Activated naive CD8-positive, alpha-beta T cell treated with anti-CD3 and anti-CD28 coated beads, Interleukin-2, amount 10 ng/mL, durations not matched to agents 7 days and 5 days (primary cell): ENCODE results near the gene NCR3LG1. TPM values are rescaled to one million over a fixed set of nuclear protein-coding genes. Genes with fewer than 3 reads are reported as not detected.

ENCODE experiments used
- ATAC-seq: fragments of 150-1000 bp; cut with Tn5 transposase; one replicate; pipeline ENCODE4 v1.10.0; 2021; ENCODE audit warnings: low read depth, moderate library complexity
- POLR2A ChIA-PET: fragments of 350-600 bp; sonication (Branson Sonifier 250); formaldehyde crosslinking; loops from one replicate; lab custom pipeline; 2021; ENCODE audit warnings: antibody characterized with exemption; lab: Charles Lee
- DNase-seq: peaks from one replicate; pipeline ENCODE4 v3.0.0; 2021
- H3K27ac Mint-ChIP-seq: one replicate; pipeline ENCODE4 v1.8.0; 2022; ENCODE audit warnings: mild to moderate bottlenecking, mixed read lengths
- H3K27me3 Mint-ChIP-seq: one replicate; pipeline ENCODE4 v1.8.0; 2022; ENCODE audit warnings: mild to moderate bottlenecking, moderate library complexity, mixed read lengths
- H3K36me3 Mint-ChIP-seq: one replicate; pipeline ENCODE4 v1.8.0; 2021; ENCODE audit warnings: mild to moderate bottlenecking, mixed read lengths
- H3K4me1 Mint-ChIP-seq: one replicate; pipeline ENCODE4 v1.8.0; 2021; ENCODE audit warnings: mixed read lengths
- H3K4me3 Mint-ChIP-seq: one replicate; pipeline ENCODE4 v1.8.0; 2022; ENCODE audit warnings: mild to moderate bottlenecking, moderate library complexity, mixed read lengths
- H3K9me3 Mint-ChIP-seq: one replicate; pipeline ENCODE4 v1.8.0; 2021; ENCODE audit warnings: mixed read lengths
- total RNA-seq, 2 experiments: library from RNA; stranded (reverse); gene quantifications; one replicate each; pipeline ENCODE4 v1.2.3, GENCODE V29; 2021

Gene NCR3LG1
- total RNA-seq, 2 experiments from 2014 or later = 2.7 to 2.9 TPM

GRCh38 chr11:17379383-17380180, 28.0 kb downstream of the NCR3LG1 start:
- no peak for DNase-seq
- no peak for ATAC-seq
- no peak overlapping the region for H3K27ac Mint-ChIP-seq
- H3K4me3 Mint-ChIP-seq = no peak overlapping the region
- H3K4me1 Mint-ChIP-seq = peaks cover 2% of the 10 kb centered on the region
- H3K9me3 Mint-ChIP-seq = peaks cover 4% of the 10 kb centered on the region
- POLR2A ChIA-PET = no interaction called here
- H3K36me3 Mint-ChIP-seq = peaks cover 9% of the 10 kb centered on the region
- H3K27me3 Mint-ChIP-seq = peaks cover 1% of the 10 kb centered on the region

GRCh38 chr11:17381156-17381555, 29.6 kb downstream of the NCR3LG1 start:
- no peak overlapping the region for H3K4me3 Mint-ChIP-seq
- DNase-seq = no peak
- no peak overlapping the region for H3K27ac Mint-ChIP-seq
- POLR2A ChIA-PET = no interaction called here
- peaks cover 9% of the 10 kb centered on the region for H3K36me3 Mint-ChIP-seq
- no peak for ATAC-seq
- peaks cover 4% of the 10 kb centered on the region for H3K27me3 Mint-ChIP-seq
- peaks cover 4% of the 10 kb centered on the region for H3K9me3 Mint-ChIP-seq
- peaks cover 4% of the 10 kb centered on the region for H3K4me1 Mint-ChIP-seq

GRCh38 chr11:17382046-17382728, 30.6 kb downstream of the NCR3LG1 start:
- no peak overlapping the region for H3K27ac Mint-ChIP-seq
- H3K4me1 Mint-ChIP-seq = peaks cover 4% of the 10 kb centered on the region
- DNase-seq (no peak), ATAC-seq (no peak)
- H3K27me3 Mint-ChIP-seq = peaks cover 6% of the 10 kb centered on the region
- peaks cover 4% of the 10 kb centered on the region for H3K9me3 Mint-ChIP-seq
- peaks cover 4% of the 10 kb centered on the region for H3K36me3 Mint-ChIP-seq
- H3K4me3 Mint-ChIP-seq = no peak overlapping the region
- POLR2A ChIA-PET = no interaction called here

GRCh38 chr11:17383461-17383860, 31.9 kb downstream of the NCR3LG1 start:
- H3K9me3 Mint-ChIP-seq = peaks cover 1% of the 10 kb centered on the region
- H3K27ac Mint-ChIP-seq = no peak overlapping the region
- H3K4me1 Mint-ChIP-seq = peaks cover 7% of the 10 kb centered on the region
- DNase-seq (no peak), ATAC-seq (no peak)
- no peak overlapping the region for H3K4me3 Mint-ChIP-seq
- H3K36me3 Mint-ChIP-seq = peaks cover 3% of the 10 kb centered on the region
- POLR2A ChIA-PET = interaction anchor here (1.0 to 1.3 kb wide), 4 partner anchors 18 to 144 kb away, joined by 3 to 6 read pairs (median 4); no protein-coding TSS in a partner anchor
- H3K27me3 Mint-ChIP-seq = peaks cover 5% of the 10 kb centered on the region

- peak; percentile 86 for DNase-seq
These were observed 32.5 kb downstream of the NCR3LG1 start for GRCh38 chr11:17384002-17384511.

GRCh38 chr11:17385492-17385891, 33.9 kb downstream of the NCR3LG1 start:
- POLR2A ChIA-PET = no interaction called here

More at GRCh38 chr11:17384002-17384511, 32.5 kb downstream of the NCR3LG1 start:
- Mint-ChIP-seq H3K36me3 (peaks cover 3% of the 10 kb centered on the region), H3K27me3 (peaks cover 4% of the 10 kb centered on the region), H3K27ac (no peak overlapping the region), H3K4me1 (peaks cover 7% of the 10 kb centered on the region), H3K9me3 (no peaks in the 10 kb centered on the region), H3K4me3 (no peak overlapping the region)
- POLR2A ChIA-PET = interaction anchor here (1.0 to 1.3 kb wide), 4 partner anchors 18 to 144 kb away, joined by 3 to 6 read pairs (median 4); no protein-coding TSS in a partner anchor
- peak; percentile 50 for ATAC-seq

GRCh38 chr11:17385926-17386325, 34.3 kb downstream of the NCR3LG1 start:
- ATAC-seq (no peak), DNase-seq (no peak)
- no peak overlapping the region for H3K27ac Mint-ChIP-seq
- H3K36me3 Mint-ChIP-seq = no peaks in the 10 kb centered on the region
- H3K9me3 Mint-ChIP-seq = no peaks in the 10 kb centered on the region
- no peak overlapping the region for H3K4me3 Mint-ChIP-seq
- POLR2A ChIA-PET = no interaction called here
- H3K4me1 Mint-ChIP-seq = peaks cover 14% of the 10 kb centered on the region
- peaks cover 4% of the 10 kb centered on the region for H3K27me3 Mint-ChIP-seq

More at GRCh38 chr11:17385492-17385891, 33.9 kb downstream of the NCR3LG1 start:
- Mint-ChIP-seq H3K4me3 (no peak overlapping the region), H3K36me3 (no peaks in the 10 kb centered on the region), H3K27ac (no peak overlapping the region), H3K4me1 (peaks cover 14% of the 10 kb centered on the region), H3K9me3 (no peaks in the 10 kb centered on the region), H3K27me3 (peaks cover 4% of the 10 kb centered on the region)
- DNase-seq = no peak
- no peak for ATAC-seq

GRCh38 chr11:17386331-17387084, 34.9 kb downstream of the NCR3LG1 start:
- peaks cover 10% of the 10 kb centered on the region for H3K27me3 Mint-ChIP-seq
- H3K9me3 Mint-ChIP-seq = no peaks in the 10 kb centered on the region
- ATAC-seq (peak; percentile 44), DNase-seq (peak; percentile 62)
- peak overlapping the region; percentile 13 for H3K4me3 Mint-ChIP-seq
- POLR2A ChIA-PET = no interaction called here
- H3K27ac Mint-ChIP-seq = no peak overlapping the region
- no peaks in the 10 kb centered on the region for H3K36me3 Mint-ChIP-seq
- peaks cover 14% of the 10 kb centered on the region for H3K4me1 Mint-ChIP-seq

- Mint-ChIP-seq H3K27me3 (peaks cover 10% of the 10 kb centered on the region), H3K27ac (no peak overlapping the region), H3K4me3 (peak overlapping the region; percentile 50), H3K9me3 (no peaks in the 10 kb centered on the region), H3K36me3 (no peaks in the 10 kb centered on the region), H3K4me1 (peaks cover 14% of the 10 kb centered on the region)
- POLR2A ChIA-PET = no interaction called here
- ATAC-seq (no peak), DNase-seq (no peak)
These were observed 35.7 kb downstream of the NCR3LG1 start for GRCh38 chr11:17387254-17387653.

GRCh38 chr11:17387811-17388210, 36.2 kb downstream of the NCR3LG1 start:
- Mint-ChIP-seq H3K9me3 (no peaks in the 10 kb centered on the region), H3K27me3 (peaks cover 10% of the 10 kb centered on the region), H3K4me3 (peak overlapping the region; percentile 50), H3K27ac (no peak overlapping the region), H3K4me1 (peaks cover 14% of the 10 kb centered on the region), H3K36me3 (no peaks in the 10 kb centered on the region)
- POLR2A ChIA-PET = no interaction called here
- no peak for DNase-seq
- ATAC-seq = no peak

- POLR2A ChIA-PET = interaction anchor here (1.1 to 1.4 kb wide), 2 partner anchors 26 to 35 kb away, joined by 3 to 4 read pairs; no protein-coding TSS in a partner anchor
- Mint-ChIP-seq H3K36me3 (no peaks in the 10 kb centered on the region), H3K27me3 (peaks cover 10% of the 10 kb centered on the region), H3K4me1 (peaks cover 14% of the 10 kb centered on the region), H3K4me3 (peak within 1 kb of the TSS; percentile 84), H3K9me3 (no peaks in the 10 kb centered on the region), H3K27ac (peak within 1 kb of the TSS; percentile 70)
- DNase-seq = no peak
- peak; percentile 58 for ATAC-seq
These were observed 37.1 kb downstream of the NCR3LG1 start, which contains the start of gene KCNJ11 for GRCh38 chr11:17388609-17389210. KCNJ11 (minus strand) TSS chr11:17388659; CDS start chr11:17388091, 568 bp downstream.

- H3K27ac Mint-ChIP-seq = peak overlapping the region; percentile 70
- peaks cover 10% of the 10 kb centered on the region for H3K27me3 Mint-ChIP-seq
- H3K36me3 Mint-ChIP-seq = no peaks in the 10 kb centered on the region
- H3K4me1 Mint-ChIP-seq = peaks cover 15% of the 10 kb centered on the region
- H3K9me3 Mint-ChIP-seq = no peaks in the 10 kb centered on the region
- POLR2A ChIA-PET = interaction anchor here (0.6 to 1.4 kb wide), 5 partner anchors 22 to 376 kb away, joined by 3 to 5 read pairs (median 4); no protein-coding TSS in a partner anchor
- peak; percentile 91 for DNase-seq
- ATAC-seq = peak; percentile 70
- peak overlapping the region; percentile 84 for H3K4me3 Mint-ChIP-seq
These were observed 37.8 kb downstream of the NCR3LG1 start for GRCh38 chr11:17389211-17389956.
